Stimulated activated CD4-positive, alpha-beta T cell treated with anti-CD3 and anti-CD28 coated beads, Interleukin-2, amount 100 ng/mL, for 24 hours (primary cell): ENCODE data around the gene SH2D3C.
"Not testable (repeated sequence)": the region's sequence is repeated elsewhere in the genome, so short reads cannot be mapped to it uniquely, and the experiment has no call there.

Experiments
- DNase-seq, 2 donors: peaks; one replicate each; pipeline ENCODE4 v3.0.0-alpha.2; 2020

Gene SH2D3C

DNA sequence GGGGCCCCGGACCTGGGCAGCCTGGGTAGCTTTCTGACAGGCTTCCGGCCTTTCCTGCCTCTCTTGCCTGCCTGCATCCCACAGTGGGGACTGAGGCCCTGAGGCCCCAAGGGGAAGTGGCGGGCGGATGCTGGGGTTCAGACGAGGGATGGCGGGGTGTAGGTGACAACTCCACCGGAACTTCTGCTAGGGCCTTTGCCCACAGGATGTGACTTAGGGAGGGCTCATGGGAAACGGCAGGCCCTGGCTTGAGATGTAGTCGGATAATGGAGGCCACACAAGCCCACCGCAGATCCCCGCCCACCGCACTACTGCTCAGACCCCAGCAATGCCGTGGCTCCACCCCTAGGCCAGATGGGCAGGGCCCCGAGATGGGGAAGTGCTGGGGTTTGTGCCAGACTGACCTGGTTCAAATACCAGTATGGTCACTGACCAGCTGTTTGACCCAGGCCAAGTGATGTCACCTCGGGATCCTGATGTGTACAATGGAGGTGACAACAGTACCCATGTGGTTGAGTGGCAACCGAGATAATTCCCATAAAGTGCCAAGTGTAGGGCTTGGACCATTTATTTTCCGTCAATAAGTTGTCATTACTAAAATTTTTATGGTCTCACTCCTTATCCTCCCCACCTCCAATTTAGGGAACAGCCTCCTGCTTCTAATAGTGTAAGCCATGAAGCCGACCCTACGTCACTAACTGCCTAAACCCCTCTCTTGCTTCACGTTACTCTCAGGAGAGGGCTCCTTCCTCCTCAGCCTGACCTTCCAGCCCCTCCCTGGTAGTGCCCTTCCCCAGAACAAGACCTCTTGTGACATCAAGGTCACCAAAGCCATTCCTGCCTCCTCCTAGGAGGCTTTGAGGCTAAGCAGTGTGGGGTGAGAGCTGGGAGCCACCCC is 4.9 kb upstream of the SH2D3C start:
- peak; percentile 64 to 73 for DNase-seq

- DNase-seq: no peak
Observed at GRCh38 chr9:127781806-127782205, 3.3 kb upstream of the SH2D3C start.

DNA sequence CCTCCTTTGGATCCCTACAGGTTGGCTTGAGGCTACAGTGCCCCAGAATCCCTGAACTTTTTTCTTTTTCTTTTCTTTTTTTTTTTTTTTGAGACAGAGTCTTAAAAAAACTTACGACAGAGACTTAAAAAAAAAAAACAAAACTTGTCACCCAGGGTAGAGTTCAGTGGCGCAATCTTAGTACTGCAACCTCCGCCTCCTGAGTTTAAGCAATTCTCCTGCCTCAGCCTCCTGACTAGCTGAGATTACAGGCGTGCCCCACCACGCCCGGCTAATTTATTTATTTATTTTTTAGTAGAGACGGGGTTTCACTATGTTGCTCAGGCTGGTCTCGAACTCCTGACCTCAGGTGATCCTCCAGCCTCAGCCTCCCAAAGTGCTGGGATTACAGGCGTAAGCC is 2.4 kb upstream of the SH2D3C start:
- not testable (repeated sequence) for DNase-seq

- DNase-seq: no peak
Observed at GRCh38 chr9:127780126-127780885, 1.8 kb upstream of the SH2D3C start.

GRCh38 chr9:127779136-127779981 is 893 bp upstream of the SH2D3C start:
- peak; percentile 60 to 67 for DNase-seq

- DNase-seq: no peak
Observed at GRCh38 chr9:127777368-127777980, 992 bp downstream of the SH2D3C start.

GRCh38 chr9:127776924-127777289 is 1.6 kb downstream of the SH2D3C start:
- DNase-seq: no peak

DNA sequence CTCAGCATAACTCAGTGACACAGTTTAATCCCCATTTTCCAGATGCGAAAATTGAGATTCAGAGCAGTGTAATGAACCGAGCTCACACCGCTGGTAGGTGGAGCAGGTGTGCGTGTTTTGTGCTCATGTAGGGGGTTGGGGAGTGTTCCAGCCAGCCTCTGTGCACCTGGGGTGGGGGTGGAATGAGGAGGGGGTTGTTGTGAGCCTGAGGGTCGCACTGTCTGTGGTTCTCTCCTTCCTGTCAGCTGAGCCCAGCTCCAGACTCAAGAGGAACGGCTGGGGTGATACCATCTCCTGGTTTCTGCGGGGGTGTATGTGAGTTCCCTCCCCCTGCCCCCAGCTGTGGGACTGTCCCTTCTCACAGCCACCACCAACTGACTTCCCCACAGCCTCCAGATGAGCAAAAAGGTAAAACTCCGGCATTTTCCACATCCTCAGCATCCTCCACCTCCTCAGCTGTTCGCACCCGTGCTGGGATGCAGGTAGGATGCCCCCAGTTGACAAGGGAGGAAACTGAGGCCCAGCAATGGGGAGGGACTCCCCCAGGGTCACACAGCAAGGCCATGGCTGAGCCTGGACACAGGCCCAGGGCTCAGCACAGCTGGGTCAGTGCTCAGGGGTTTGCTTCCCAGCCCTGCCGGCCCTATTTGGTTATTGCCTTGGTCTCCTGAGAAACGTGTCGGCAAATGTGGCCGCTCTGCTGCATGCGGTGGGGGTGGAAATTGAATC is 2.1 kb downstream of the SH2D3C start:
- DNase-seq: peak; percentile 73 to 78

- DNase-seq: no peak
Observed at GRCh38 chr9:127773981-127774380, 4.5 kb downstream of the SH2D3C start.

- DNase-seq: no peak
Observed at GRCh38 chr9:127773272-127773671, 5.2 kb downstream of the SH2D3C start.

DNA sequence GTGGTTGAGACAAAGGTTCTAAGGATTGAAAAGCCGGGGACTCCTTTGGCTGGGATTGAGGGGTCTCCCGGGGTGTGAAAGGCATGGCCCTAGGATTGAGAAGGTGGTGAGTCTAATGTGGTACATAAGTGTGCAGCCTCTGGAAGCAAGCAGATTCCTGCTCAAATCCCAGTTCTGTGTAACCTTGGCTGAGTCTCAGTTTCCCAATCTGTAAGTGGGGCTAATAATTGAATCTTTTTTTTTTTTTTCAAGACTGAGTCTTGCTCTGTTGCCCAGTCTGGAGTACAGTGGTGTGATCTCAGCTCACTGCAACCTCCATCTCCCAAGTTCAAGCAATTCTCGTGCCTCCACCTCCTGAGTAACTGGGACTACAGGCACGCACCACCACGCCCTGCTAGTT is 5.9 kb downstream of the SH2D3C start:
- DNase-seq: no peak

DNA sequence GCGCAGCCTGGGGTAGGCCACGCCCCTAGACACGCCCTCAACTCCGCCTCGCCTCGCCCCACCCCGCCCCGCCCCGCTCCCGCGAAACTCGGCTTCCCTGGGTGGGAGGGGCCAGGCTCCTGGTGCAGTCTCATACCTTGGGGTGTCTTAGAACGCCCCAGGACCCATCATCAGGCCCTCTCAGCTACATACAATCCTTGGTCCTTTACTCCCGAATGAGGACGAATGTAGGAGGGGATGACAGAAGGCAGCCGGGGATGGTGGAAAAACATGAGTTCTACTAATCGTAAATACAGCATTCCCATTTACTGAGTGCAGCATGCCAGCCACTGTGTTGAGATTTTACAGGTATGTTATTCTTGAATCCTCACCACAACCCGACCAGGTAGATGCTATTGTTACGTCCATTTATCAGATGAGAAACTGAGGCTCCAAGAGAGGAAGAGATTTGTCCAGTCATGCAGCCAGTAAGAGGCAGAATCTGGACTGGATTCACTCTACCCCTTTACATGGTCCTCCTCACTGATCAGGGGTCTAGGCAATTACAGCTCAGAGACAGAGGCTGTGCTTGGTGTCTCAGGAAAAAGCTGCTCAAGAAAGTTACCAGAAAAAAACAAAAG is 6.8 kb downstream of the SH2D3C start:
- no peak for DNase-seq

DNA sequence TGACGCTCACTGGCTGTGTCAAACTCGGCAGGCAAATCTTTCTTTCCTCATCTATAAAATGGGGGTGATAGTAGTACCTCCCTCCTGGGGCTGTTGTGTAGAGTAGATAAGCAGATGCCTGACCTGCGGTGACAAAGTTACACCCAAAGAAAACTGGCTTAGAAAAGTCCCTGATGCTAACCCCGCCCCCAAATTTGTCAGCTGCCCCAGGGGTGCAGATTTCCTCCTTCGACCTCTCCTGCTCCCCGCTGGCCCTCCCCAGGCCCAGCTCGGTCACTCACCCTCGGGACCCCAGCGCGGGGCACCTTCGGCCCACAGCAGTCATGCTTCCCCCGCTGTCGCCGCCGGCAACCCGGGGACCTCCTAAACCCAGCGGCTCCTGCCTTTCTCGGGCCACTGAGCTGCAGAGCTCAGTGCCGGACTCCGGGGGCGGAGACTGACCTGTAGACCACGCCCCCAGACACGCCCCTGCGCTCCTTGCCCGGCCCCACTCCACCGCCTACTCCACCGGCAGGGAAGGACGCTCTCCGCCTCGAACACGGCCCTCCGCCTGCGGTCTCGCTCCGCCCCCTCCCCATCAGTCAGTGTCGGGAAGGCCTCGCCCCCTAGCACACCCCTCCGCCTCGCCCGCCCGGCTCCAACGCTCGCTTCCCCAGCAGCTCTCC is 7.4 kb downstream of the SH2D3C start:
- DNase-seq: peak; percentile 96 to 98

DNA sequence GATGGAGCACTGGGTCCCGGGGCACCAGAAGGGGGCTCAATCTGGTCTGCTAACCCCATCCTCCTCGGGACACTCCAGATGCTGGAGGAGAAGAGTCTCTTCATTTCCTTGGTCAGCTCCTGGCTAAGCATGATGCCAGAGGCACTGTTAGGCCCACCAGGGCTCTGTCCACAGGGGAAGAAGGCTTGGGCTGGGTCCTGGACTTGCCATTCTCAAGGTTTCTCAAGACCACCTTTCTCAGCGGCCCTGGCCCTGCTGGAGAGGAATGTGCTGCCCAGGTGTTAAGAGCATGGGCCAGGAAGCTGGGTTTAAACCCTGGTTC is 7.9 kb downstream of the SH2D3C start:
- DNase-seq: no peak

DNA sequence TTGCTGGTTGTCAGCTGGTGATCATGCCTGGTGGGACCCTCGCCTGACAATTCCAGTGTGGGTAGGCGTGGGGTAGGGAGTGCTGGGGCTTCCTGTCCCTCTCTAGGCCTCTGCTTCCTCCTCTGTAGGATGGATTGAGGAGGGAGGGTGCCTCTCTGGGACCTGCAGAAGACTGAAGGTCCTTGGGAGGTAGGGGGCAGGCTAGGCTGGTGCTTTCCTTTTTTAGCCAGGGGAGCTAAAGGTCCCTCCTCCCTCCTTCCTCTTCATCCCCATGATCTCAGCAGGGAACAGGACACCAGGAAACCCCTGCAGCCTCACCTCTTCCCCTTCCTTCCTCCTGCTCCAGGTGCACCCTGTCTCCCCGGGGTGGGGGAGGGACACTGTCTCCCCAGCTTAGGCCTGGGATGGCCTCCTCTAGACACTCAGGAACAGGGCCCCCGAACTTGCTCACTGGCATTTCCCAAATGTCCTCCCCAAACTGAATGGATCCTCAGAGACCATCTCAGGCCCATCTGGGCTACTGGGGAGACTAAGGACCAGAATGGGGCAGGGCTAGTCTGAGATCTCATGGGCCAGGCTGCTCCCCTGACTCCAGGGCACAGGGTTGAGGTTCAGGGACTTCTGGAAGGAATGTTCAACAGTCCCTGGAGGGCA is 8.4 kb downstream of the SH2D3C start:
- DNase-seq: no peak

GRCh38 chr9:127769101-127769500 is 9.4 kb downstream of the SH2D3C start:
- no peak for DNase-seq

DNA sequence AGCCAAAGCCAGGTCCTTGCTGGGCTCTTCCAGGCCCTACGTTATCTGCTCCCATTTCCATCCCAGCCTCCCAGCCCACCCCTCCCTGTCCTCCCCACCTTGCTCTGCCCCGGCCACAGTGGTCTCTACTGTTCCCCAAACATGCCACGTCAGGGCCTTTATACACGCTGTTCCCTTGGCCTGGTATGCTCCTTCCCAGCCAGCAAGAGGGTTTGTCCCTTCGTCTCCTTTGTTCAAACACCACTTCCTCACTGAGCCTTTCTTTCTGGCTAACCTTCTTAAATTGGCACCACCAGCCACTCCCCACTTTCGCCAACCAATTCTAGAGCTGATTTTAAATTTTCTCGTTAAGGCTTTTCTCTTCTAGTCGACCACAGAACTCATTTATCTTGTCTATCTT is 9.8 kb downstream of the SH2D3C start:
- no peak for DNase-seq

DNA sequence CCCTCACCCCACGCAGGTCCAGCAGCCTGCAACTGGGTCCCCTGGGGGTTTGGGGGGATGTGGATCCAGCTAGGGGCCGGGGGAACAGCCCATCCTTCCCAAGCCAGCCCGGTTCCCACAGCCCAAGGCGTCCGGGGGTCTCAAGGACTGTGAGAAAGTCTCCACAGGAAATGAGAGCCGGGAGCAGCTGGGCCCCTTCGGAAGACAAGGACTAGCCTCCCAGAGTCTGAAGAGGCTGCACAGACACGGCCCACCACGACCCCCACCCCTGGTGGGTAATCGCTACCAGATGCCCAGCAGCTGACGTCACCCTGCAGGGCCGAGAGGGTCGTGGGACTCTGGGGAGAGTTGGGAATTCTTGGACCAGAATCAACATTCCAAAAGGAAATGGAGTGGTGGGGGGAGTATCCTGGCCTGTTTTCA is 10.5 kb downstream of the SH2D3C start:
- no peak for DNase-seq

GRCh38 chr9:127767410-127767809 is 11.1 kb downstream of the SH2D3C start:
- DNase-seq: no peak

- no peak for DNase-seq
Observed at GRCh38 chr9:127765418-127765817, 13.0 kb downstream of the SH2D3C start.
